ENCODE data around the gene JPH3.
"Not testable (repeated sequence)": the region's sequence is repeated elsewhere in the genome, so short reads cannot be mapped to it uniquely, and the experiment has no call there.

Gene JPH3

GRCh38 chr16:87701078-87701460, 98.8 kb downstream of the JPH3 start:
- no peak for DNase-seq

- no peak for DNase-seq
Observed at GRCh38 chr16:87701505-87701921, 99.2 kb downstream of the JPH3 start.

- peak; percentile 46 for DNase-seq
Observed at GRCh38 chr16:87702325-87702811, 100.1 kb downstream of the JPH3 start.

GRCh38 chr16:87703071-87703470, 100.8 kb downstream of the JPH3 start:
- DNase-seq: no peak

- DNase-seq: no peak
Observed at GRCh38 chr16:87703835-87704375, 101.6 kb downstream of the JPH3 start.

GRCh38 chr16:87704754-87705353, 102.5 kb downstream of the JPH3 start:
- DNase-seq: no peak

GRCh38 chr16:87705771-87706277, 103.5 kb downstream of the JPH3 start:
- DNase-seq: no peak

- DNase-seq: no peak
Observed at GRCh38 chr16:87706278-87707000, 104.1 kb downstream of the JPH3 start.

GRCh38 chr16:87707097-87707496, 104.8 kb downstream of the JPH3 start:
- no peak for DNase-seq

- no peak for DNase-seq
Observed at GRCh38 chr16:87707714-87708580, 105.6 kb downstream of the JPH3 start.

GRCh38 chr16:87708881-87709638, 106.8 kb downstream of the JPH3 start:
- DNase-seq: no peak

GRCh38 chr16:87709677-87710076, 107.4 kb downstream of the JPH3 start:
- no peak for DNase-seq

- DNase-seq: no peak
Observed at GRCh38 chr16:87710887-87711286, 108.6 kb downstream of the JPH3 start.

- DNase-seq: no peak
Observed at GRCh38 chr16:87712184-87712762, 110.0 kb downstream of the JPH3 start.

GRCh38 chr16:87713451-87714229, 111.3 kb downstream of the JPH3 start:
- peak; percentile 70 for DNase-seq

- no peak for DNase-seq
Observed at GRCh38 chr16:87715231-87715630, 112.9 kb downstream of the JPH3 start.

GRCh38 chr16:87715658-87716057, 113.3 kb downstream of the JPH3 start:
- no peak for DNase-seq

- DNase-seq: not testable (repeated sequence)
Observed at GRCh38 chr16:87718831-87719230, 116.5 kb downstream of the JPH3 start.

GRCh38 chr16:87720446-87720845, 118.1 kb downstream of the JPH3 start:
- no peak for DNase-seq

GRCh38 chr16:87721622-87722585, 119.6 kb downstream of the JPH3 start:
- no peak for DNase-seq
